GM18951 (cell line): ENCODE measurements around the gene CLEC3B.
"Not testable (repeated sequence)": the region's sequence is repeated elsewhere in the genome, so short reads cannot be mapped to it uniquely, and the experiment has no call there.

Source experiments
- POLR2A ChIP-seq: IDR thresholded peaks from 4 replicates; pipeline ENCODE4 v1.6.1; 2011; ENCODE audit warnings: mild to moderate bottlenecking; ENCODE audit not compliant: insufficient read length, insufficient read depth; ENCODE audit errors: extremely low read depth
- in situ Hi-C: fragments of 300-500 bp; cut with MboI; formaldehyde crosslinking; loops from one replicate; pipeline ENCODE4 v1.12.0; 2022; ENCODE audit warnings: low sequenced_read_pairs, mixed read lengths, inconsistent platforms; ENCODE audit not compliant: unreplicated experiment

CLEC3B gene

GRCh38 chr3:45067941-45068340, 41.8 kb downstream of the CLEC3B start:
- in situ Hi-C loops, result no loop called here

DNA sequence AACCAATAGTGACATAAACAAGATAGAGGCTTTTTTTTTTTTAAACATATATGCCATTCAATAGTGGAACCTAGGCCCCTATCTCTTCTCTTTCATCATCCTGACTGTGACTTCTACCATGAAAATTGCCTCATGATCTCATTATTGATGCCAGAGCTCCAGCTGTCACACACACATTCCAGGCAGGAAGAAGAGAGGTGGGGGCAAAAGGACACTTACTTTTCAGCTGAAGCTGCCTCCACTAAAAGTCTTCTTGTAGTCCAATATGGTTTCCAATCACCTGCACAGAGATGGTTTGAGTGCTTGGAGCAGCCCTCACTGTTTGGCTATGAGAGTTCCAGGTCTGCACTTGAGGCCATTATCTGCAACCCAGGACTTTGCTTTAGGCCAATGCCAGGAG, 45.0 kb downstream of the CLEC3B start:
- in situ Hi-C loops, result no loop called here
- TF ChIP-seq POLR2A, result no peak

More at GRCh38 chr3:45067941-45068340, 41.8 kb downstream of the CLEC3B start:
- TF ChIP-seq POLR2A, result no peak

DNA sequence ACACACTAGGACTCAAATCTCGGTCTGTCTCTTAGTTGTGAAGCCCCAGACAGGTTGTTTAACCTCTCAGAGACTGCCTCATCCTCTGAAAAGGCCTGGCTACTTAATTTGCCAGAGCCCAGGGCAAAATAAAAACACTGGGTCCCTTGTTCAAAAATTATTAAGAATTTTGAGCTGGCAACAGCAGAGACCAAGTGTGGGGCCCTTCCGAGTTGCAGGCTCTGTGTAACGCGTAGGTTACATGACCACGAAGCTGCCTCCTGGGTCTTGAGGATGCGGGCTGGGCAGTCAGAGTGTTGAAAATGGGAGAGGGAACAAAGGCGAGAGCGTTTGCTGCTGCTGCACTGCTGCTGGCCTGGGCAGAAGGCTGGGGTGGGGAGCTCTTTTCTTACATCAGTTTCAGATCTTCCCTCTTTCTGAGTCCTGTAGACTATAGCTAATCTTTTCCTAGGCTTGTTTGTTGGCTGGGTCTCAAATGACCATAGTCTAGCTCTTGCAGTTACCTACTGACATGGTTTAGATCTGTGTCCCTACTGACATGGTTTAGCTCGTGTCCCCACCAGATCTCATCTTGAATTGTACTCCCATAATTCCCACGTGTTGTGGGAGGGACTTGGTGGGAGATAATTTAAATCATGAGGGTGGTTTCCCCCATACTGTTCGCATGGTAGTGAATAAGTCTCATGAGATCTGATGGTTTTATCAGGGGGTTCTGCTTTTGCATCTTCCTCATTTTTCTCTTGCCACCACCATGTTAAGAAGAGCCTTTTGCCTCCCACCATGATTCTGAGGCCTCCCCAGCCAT, 49.9 kb downstream of the CLEC3B start:
- TF ChIP-seq POLR2A, result no peak
- in situ Hi-C loops, result no loop called here

- in situ Hi-C loops, result not testable (repeated sequence)
These were observed 52.2 kb downstream of the CLEC3B start for GRCh38 chr3:45078256-45078655.

GRCh38 chr3:45078910-45079522, 52.9 kb downstream of the CLEC3B start:
- in situ Hi-C loops, result no loop called here
- no peak for TF ChIP-seq POLR2A

DNA sequence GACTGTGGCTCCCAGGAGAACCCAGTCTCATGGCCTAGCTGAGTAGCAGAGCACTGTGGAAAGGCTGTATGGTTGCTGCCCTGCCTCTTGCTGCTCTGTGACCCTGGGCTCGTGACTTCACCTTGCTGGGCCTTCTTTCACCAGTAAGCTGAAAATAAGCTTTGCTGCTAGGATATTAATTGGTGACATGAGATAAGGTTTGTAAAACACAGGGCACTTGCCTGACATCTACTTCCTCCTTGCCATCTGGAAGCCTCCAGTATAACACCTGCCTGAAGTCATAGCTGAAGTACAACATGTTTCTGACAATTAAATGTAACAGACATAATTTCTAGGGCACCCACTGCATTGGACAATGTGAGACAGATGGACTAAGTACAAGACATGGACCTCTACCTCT, 53.6 kb downstream of the CLEC3B start:
- no peak for TF ChIP-seq POLR2A
- in situ Hi-C loops, result no loop called here

DNA sequence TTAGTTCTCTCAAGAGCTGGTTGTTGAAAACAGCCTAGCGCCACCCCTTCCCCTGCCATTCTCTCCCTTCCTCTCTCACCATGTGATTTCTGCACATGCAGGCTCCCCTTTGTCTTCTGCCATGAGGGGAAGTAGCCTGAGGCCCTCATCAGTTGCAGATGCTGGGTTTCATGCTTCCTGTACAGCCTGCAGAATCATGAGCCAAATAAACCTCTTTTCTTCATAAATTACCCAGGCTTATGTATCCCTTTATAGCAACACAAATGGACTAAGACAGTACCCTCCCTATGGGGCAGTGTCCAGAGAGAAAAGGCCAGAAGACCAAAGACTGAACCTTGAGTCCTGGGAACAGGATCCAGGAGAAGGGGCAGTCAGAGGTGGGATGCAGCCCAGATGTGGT, 54.7 kb downstream of the CLEC3B start:
- no peak for TF ChIP-seq POLR2A
- in situ Hi-C loops, result no loop called here

GRCh38 chr3:45081506-45082141, 55.5 kb downstream of the CLEC3B start:
- TF ChIP-seq POLR2A, result no peak
- in situ Hi-C loops, result no loop called here

DNA sequence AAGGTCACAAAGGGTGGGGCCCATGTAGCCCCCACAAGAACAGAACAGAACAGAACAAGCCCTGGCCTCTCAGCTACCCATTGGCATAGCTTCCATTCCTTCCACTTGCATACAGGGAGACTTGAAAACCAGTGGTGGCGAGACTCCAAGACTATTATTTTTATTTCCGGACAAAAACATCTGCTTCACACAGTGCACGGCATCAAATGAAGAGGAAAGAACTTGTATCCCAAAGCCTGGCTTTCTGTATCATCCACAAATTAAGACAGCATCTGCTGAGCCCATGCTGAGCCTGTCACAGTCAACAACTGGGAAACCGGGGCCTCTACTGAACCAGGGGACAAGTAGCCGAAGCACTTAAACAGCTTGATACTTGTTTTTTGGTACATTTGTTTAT, 56.0 kb downstream of the CLEC3B start:
- no peak for TF ChIP-seq POLR2A
- in situ Hi-C loops, result no loop called here

- TF ChIP-seq POLR2A, result no peak
- in situ Hi-C loops, result no loop called here
These were observed 56.9 kb downstream of the CLEC3B start for GRCh38 chr3:45083023-45083422.

DNA sequence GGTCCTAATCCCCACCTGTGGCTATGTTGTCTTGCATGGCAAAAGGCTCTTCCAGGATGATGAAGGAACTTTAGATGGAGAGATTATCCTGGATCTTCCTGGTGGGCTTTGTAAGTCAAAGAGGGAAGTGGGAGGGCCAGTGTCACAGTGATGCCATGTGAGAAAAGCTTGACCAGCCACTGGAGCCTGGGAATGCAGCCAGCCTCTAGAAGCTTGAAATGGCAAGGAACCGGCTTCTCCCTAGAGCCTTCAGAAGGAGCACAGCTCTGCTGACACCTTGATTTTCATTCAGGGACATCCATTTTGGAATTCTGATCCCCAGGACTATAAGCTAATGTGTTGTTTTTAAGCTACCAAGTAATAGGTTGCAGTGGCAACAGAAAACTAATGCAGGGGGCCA, 58.3 kb downstream of the CLEC3B start:
- in situ Hi-C loops, result no loop called here
- no peak for TF ChIP-seq POLR2A

- TF ChIP-seq POLR2A, result no peak
- in situ Hi-C loops, result no loop called here
These were observed 59.0 kb downstream of the CLEC3B start for GRCh38 chr3:45084820-45085816.
